IMR-90 (cell line): ENCODE measurements around the gene CACNA1G. TPM values are rescaled to one million over a fixed set of nuclear protein-coding genes. Genes with fewer than 3 reads are reported as not detected.

Experiments
- ATAC-seq: fragments of 200-7000 bp; cut with Tn5 transposase; 2 replicates; pipeline ENCODE4 v1.9.1; 2020; ENCODE audit warnings: low read depth, mild to moderate bottlenecking, moderate library complexity
- BruUV-seq: library from RNA; stranded (reverse); fragments of 400-500 nt; replicated peaks from 2 replicates; lab custom pipeline; 2021; lab: Mats Ljungman, UMichigan
- CTCF ChIA-PET: fragments of 300-600 bp; formaldehyde crosslinking; extraction: SDS; loops from one replicate; lab custom pipeline; 2021; ENCODE audit warnings: antibody characterized with exemption; lab: Yijun Ruan, JAX
- POLR2A ChIA-PET: fragments of 300-600 bp; sonication (Branson Sonifier 250); formaldehyde crosslinking; loops from one replicate; lab custom pipeline; 2022; ENCODE audit warnings: antibody characterized with exemption; ENCODE audit not compliant: unreplicated experiment; lab: Charles Lee
- DNase-seq: peaks from one replicate; pipeline ENCODE4 v3.0.0; 2013
- H2AFZ ChIP-seq: replicated peaks from 2 replicates; pipeline ENCODE3; 2013; ENCODE audit warnings: low read length, mild to moderate bottlenecking; ENCODE audit not compliant: poor library complexity
- H2AK5ac ChIP-seq: 2 replicates; pipeline ENCODE4 v1.6.1; 2013; ENCODE audit warnings: low read depth, low read length, inconsistent platforms
- H2AK9ac ChIP-seq: replicated peaks from 2 replicates; pipeline ENCODE3; 2013; ENCODE audit warnings: mild to moderate bottlenecking, low read depth, low read length, moderate library complexity; ENCODE audit not compliant: poor library complexity
- H2BK120ac ChIP-seq: 2 replicates; pipeline ENCODE4 v1.6.1; 2013; ENCODE audit warnings: low read depth, low read length, inconsistent platforms
- H2BK15ac ChIP-seq: 3 replicates; pipeline ENCODE4 v1.6.1; 2013; ENCODE audit warnings: low read depth, low read length, inconsistent platforms
- H2BK20ac ChIP-seq: 2 replicates; pipeline ENCODE4 v1.6.1; 2013; ENCODE audit warnings: low read depth, mild to moderate bottlenecking, inconsistent platforms, low read length, moderate library complexity
- H2BK5ac ChIP-seq: 2 replicates; pipeline ENCODE4 v1.6.1; 2013; ENCODE audit warnings: mild to moderate bottlenecking, low read depth, low read length, inconsistent platforms; ENCODE audit not compliant: poor library complexity, severe bottlenecking
- H3K14ac ChIP-seq: replicated peaks from 2 replicates; pipeline ENCODE4 v1.6.1; 2013; ENCODE audit warnings: low read depth, low read length, inconsistent platforms
- H3K18ac ChIP-seq: 2 replicates; pipeline ENCODE4 v1.6.1; 2013; ENCODE audit warnings: low read depth, low read length, control low read depth
- H3K23ac ChIP-seq: 2 replicates; pipeline ENCODE4 v1.6.1; 2013; ENCODE audit warnings: low read depth, low read length, inconsistent platforms
- H3K27ac ChIP-seq: 2 replicates; pipeline ENCODE4 v1.5.1; 2013; ENCODE audit warnings: mild to moderate bottlenecking, control low read depth, low read length; ENCODE audit not compliant: insufficient read depth
- H3K27me3 ChIP-seq: 2 replicates; pipeline ENCODE4 v1.6.1; 2013; ENCODE audit warnings: low read length; ENCODE audit not compliant: control insufficient read depth, insufficient read depth
- H3K36me3 ChIP-seq: 2 replicates; pipeline ENCODE4 v1.6.1; 2013; ENCODE audit warnings: low read length, mixed read lengths; ENCODE audit not compliant: control insufficient read depth, insufficient read depth
- H3K4ac ChIP-seq: 2 replicates; pipeline ENCODE4 v1.6.1; 2013; ENCODE audit warnings: low read depth, low read length, inconsistent platforms
- H3K4me1 ChIP-seq: 2 replicates; pipeline ENCODE4 v1.6.1; 2013; ENCODE audit warnings: low read length, mixed read lengths; ENCODE audit not compliant: control insufficient read depth, insufficient read depth
- H3K4me2 ChIP-seq: 2 replicates; pipeline ENCODE4 v1.6.1; 2013; ENCODE audit warnings: low read depth, mild to moderate bottlenecking, control low read depth, low read length, moderate library complexity
- H3K4me3 ChIP-seq: 2 replicates; pipeline ENCODE4 v1.5.1; 2013; ENCODE audit warnings: low read depth, mild to moderate bottlenecking, control low read depth, low read length, moderate library complexity; ENCODE audit not compliant: insufficient read depth
- H3K56ac ChIP-seq: 2 replicates; pipeline ENCODE4 v1.6.1; 2013; ENCODE audit warnings: low read length, inconsistent platforms; ENCODE audit not compliant: insufficient read depth; ENCODE audit errors: extremely low read depth
- H3K79me1 ChIP-seq, 2 experiments: 2 replicates each; pipeline ENCODE4 v1.6.1; 2013; ENCODE audit warnings: low read length in 2 of 2, inconsistent platforms in 1 of 2, low read depth in 1 of 2
- H3K9ac ChIP-seq: 2 replicates; pipeline ENCODE4 v1.6.1; 2013; ENCODE audit warnings: low read depth, low read length, control low read depth
- H3K9me1 ChIP-seq: 2 replicates; pipeline ENCODE4 v1.6.1; 2013; ENCODE audit warnings: low read length, inconsistent platforms; ENCODE audit not compliant: insufficient read depth
- H3K9me3 ChIP-seq: 2 replicates; pipeline ENCODE4 v1.6.1; 2013; ENCODE audit warnings: low read length; ENCODE audit not compliant: control insufficient read depth, insufficient read depth
- H4K20me1 ChIP-seq: 2 replicates; pipeline ENCODE4 v1.6.1; 2013; ENCODE audit warnings: low read length, inconsistent platforms; ENCODE audit not compliant: insufficient read depth
- H4K5ac ChIP-seq: 2 replicates; pipeline ENCODE4 v1.6.1; 2013; ENCODE audit warnings: mild to moderate bottlenecking, low read depth, low read length, control low read depth
- H4K8ac ChIP-seq, 2 experiments: 2 replicates each; pipeline ENCODE4 v1.6.1; 2013; ENCODE audit warnings: low read depth in 2 of 2, low read length in 2 of 2, control low read depth in 1 of 2, inconsistent platforms in 1 of 2
- H4K91ac ChIP-seq: 2 replicates; pipeline ENCODE4 v1.6.1; 2013; ENCODE audit warnings: low read depth, low read length, inconsistent platforms; ENCODE audit not compliant: insufficient read depth
- FOS ChIP-seq: fragments of 150-350 bp; IDR thresholded peaks from 2 replicates; pipeline ENCODE4 v1.6.1; 2016; ENCODE audit warnings: low read depth, low read length
- MAFK ChIP-seq: IDR thresholded peaks from 2 replicates; pipeline ENCODE4 v1.6.1; 2012; ENCODE audit warnings: low read depth, low read length, improper control_type of control experiment
- MXI1 ChIP-seq: IDR thresholded peaks from 2 replicates; pipeline ENCODE4 v1.6.1; 2012; ENCODE audit warnings: low read depth, mild to moderate bottlenecking, low read length, moderate library complexity, borderline replicate concordance
- NFE2L2 ChIP-seq: fragments of 150-350 bp; IDR thresholded peaks from 2 replicates; pipeline ENCODE4 v1.6.1; 2016; ENCODE audit warnings: low read depth, mild to moderate bottlenecking, low read length
- POLR2A ChIP-seq: IDR thresholded peaks from 2 replicates; pipeline ENCODE4 v1.6.1; 2012; ENCODE audit warnings: mild to moderate bottlenecking, low read depth, low read length
- RAD21 ChIP-seq: IDR thresholded peaks from 2 replicates; pipeline ENCODE4 v1.6.1; 2012; ENCODE audit warnings: low read length, improper control_type of control experiment
- RCOR1 ChIP-seq: IDR thresholded peaks from 2 replicates; pipeline ENCODE4 v1.6.1; 2012; ENCODE audit warnings: mild to moderate bottlenecking, low read length, improper control_type of control experiment; ENCODE audit not compliant: insufficient replicate concordance
- SMC3 ChIP-seq: fragments of 150-350 bp; IDR thresholded peaks from 2 replicates; pipeline ENCODE4 v1.6.1; 2016; ENCODE audit warnings: low read depth, mild to moderate bottlenecking, antibody characterized with exemption, low read length, moderate library complexity
- WGBS, 2 experiments: methylation state at CpG; one replicate each; pipeline versions ENCODE4 v1.1.5 to v1.1.7; 2013; ENCODE audit warnings: missing lambda C conversion rate in 2 of 2; ENCODE audit not compliant: insufficient read length in 1 of 2; ENCODE audit errors: extremely low coverage in 2 of 2; 5-methylcytosine and 5-hydroxymethylcytosine counted together
- dilution Hi-C: fragments of 300-500 bp; cut with HindIII; formaldehyde crosslinking; loops from one replicate; pipeline ENCODE4 v1.14.3; 2018; ENCODE audit warnings: low sequenced_read_pairs; ENCODE audit not compliant: unreplicated experiment
- in situ Hi-C: fragments of 300-500 bp; cut with MboI; formaldehyde crosslinking; loops from 3 replicates; pipeline ENCODE4 v1.14.3; 2019; ENCODE audit warnings: low sequenced_read_pairs, inconsistent platforms, mixed read lengths
- intact Hi-C: fragments of 100-400 bp; cut with micrococcal nuclease; formaldehyde crosslinking; loops from 2 replicates; pipeline ENCODE4 v1.10.0; 2022
- polyA plus RNA-seq, 3 experiments: library from polyadenylated mRNA; depleted of rRNA; stranded (reverse); fragments of >200 nt; gene quantifications; 2 replicates each; pipeline ENCODE4 v1.2.3, GENCODE V29; 2012; ENCODE audit warnings: low replicate concordance in 1 of 3
- total RNA-seq: library from RNA; depleted of rRNA; stranded (reverse); fragments of >200 nt; gene quantifications from 2 replicates; pipeline ENCODE4 v1.2.3, GENCODE V29; 2012
- TF ChIP-seq, protein P1 (sequence below): fragments of 150-350 bp; IDR thresholded peaks from 2 replicates; pipeline ENCODE4 v1.6.1; 2017; ENCODE audit warnings: mild to moderate bottlenecking, antibody characterized with exemption, low read length, low read depth
- TF ChIP-seq, protein P2 (sequence below): fragments of 150-350 bp; IDR thresholded peaks from 2 replicates; pipeline ENCODE4 v1.6.1; 2016; ENCODE audit warnings: low read depth, mild to moderate bottlenecking, low read length, moderate library complexity, borderline replicate concordance
- TF ChIP-seq, protein P3 (sequence below): conservative IDR thresholded peaks from 2 replicates; pipeline ENCODE4 v1.5.1; 2012; ENCODE audit warnings: mild to moderate bottlenecking, low read depth, low read length, improper control_type of control experiment

Gene CACNA1G
- total and polyA plus RNA-seq, 2 of the 4 experiments (the other 2 are of a cell fraction), result under 0.01 to 0.03 TPM

DNA sequence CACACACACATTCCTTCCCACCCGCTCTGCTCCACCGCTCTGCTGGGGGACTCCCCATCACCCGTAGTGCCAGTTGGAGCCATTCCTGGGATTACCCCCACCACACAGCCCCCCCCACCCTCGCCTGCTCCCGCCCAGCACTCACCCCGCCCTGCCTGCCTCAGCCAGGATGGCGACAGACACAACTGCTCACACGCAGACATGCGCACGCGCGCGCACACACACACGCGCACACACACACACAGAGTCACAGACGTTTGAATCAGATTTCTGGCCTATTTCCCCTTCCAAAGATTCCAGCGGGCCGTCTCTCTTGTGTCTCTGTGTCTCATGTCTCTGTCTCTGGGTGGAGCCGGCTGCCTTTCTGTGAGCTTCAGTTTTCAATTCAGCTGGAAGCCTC is 4.4 kb downstream of the CACNA1G start:
- Histone ChIP-seq H3K23ac (no peak overlapping the region), H3K9me3 (no peaks in the 10 kb centered on the region), H4K5ac (no peak overlapping the region), H3K14ac (no peak overlapping the region), H2BK20ac (no peak overlapping the region), H2BK120ac (no peak overlapping the region), H3K4me2 (peak overlapping the region; percentile 12; the same call in 1 of the 2 replicates), H3K18ac (no peak overlapping the region), H3K27me3 (peaks cover 83% of the 10 kb centered on the region), H3K4me3 (no peak overlapping the region), H2AFZ (peak overlapping the region; percentile 54), H4K91ac (no peak overlapping the region), H3K27ac (no peak overlapping the region), H2BK15ac (no peak overlapping the region), H2AK9ac (peak overlapping the region; percentile 33), H4K20me1 (peaks cover 3% of the 10 kb centered on the region; the same call in 1 of the 2 replicates), H3K4me1 (peaks cover 7% of the 10 kb centered on the region; the same call in 1 of the 2 replicates), H3K56ac (no peak overlapping the region), H4K8ac (0 out of 4 replicates have a peak overlapping the region, but pooled peaks of 1 of the 2 experiments have one; percentile 5), H3K36me3 (no peaks in the 10 kb centered on the region), H3K9ac (no peak overlapping the region), H2BK5ac (no peak overlapping the region), H2AK5ac (0 out of 2 replicates have a peak overlapping the region, but pooled peaks have one; percentile 51), H3K79me1 (no peaks in the 10 kb centered on the region), H3K9me1 (0 out of 2 replicates have a peak, but pooled peaks cover under 1% of the 10 kb centered on the region), H3K4ac (no peak overlapping the region)
- WGBS, 2 experiments, result 8% methylated on average over 5 of the region's 19 CpGs; no CpG with 5 or more reads in 1 of the 2 experiments
- ChIA-PET POLR2A (no interaction called here), CTCF (no interaction called here)
- dilution Hi-C loops (no loop called here), in situ Hi-C loops (loop anchor here (5.0 kb wide), 1 partner anchor 47 kb away; no protein-coding TSS in a partner anchor), intact Hi-C loops (no loop called here)
- ATAC-seq, result peak; percentile 31
- BruUV-seq, result no TSS peak
- peak; percentile 56 for DNase-seq
- TF ChIP-seq, protein P1, sequence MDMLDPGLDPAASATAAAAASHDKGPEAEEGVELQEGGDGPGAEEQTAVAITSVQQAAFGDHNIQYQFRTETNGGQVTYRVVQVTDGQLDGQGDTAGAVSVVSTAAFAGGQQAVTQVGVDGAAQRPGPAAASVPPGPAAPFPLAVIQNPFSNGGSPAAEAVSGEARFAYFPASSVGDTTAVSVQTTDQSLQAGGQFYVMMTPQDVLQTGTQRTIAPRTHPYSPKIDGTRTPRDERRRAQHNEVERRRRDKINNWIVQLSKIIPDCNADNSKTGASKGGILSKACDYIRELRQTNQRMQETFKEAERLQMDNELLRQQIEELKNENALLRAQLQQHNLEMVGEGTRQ, result no peak
- TF ChIP-seq RAD21, result no peak
- TF ChIP-seq, protein P2, sequence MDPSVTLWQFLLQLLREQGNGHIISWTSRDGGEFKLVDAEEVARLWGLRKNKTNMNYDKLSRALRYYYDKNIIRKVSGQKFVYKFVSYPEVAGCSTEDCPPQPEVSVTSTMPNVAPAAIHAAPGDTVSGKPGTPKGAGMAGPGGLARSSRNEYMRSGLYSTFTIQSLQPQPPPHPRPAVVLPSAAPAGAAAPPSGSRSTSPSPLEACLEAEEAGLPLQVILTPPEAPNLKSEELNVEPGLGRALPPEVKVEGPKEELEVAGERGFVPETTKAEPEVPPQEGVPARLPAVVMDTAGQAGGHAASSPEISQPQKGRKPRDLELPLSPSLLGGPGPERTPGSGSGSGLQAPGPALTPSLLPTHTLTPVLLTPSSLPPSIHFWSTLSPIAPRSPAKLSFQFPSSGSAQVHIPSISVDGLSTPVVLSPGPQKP, result no peak
- TF ChIP-seq SMC3, result no peak
- no peak for TF ChIP-seq RCOR1
- no peak for TF ChIP-seq FOS
- TF ChIP-seq POLR2A, result no peak
- TF ChIP-seq MXI1, result no peak
- no peak for TF ChIP-seq NFE2L2
- TF ChIP-seq, protein P3, sequence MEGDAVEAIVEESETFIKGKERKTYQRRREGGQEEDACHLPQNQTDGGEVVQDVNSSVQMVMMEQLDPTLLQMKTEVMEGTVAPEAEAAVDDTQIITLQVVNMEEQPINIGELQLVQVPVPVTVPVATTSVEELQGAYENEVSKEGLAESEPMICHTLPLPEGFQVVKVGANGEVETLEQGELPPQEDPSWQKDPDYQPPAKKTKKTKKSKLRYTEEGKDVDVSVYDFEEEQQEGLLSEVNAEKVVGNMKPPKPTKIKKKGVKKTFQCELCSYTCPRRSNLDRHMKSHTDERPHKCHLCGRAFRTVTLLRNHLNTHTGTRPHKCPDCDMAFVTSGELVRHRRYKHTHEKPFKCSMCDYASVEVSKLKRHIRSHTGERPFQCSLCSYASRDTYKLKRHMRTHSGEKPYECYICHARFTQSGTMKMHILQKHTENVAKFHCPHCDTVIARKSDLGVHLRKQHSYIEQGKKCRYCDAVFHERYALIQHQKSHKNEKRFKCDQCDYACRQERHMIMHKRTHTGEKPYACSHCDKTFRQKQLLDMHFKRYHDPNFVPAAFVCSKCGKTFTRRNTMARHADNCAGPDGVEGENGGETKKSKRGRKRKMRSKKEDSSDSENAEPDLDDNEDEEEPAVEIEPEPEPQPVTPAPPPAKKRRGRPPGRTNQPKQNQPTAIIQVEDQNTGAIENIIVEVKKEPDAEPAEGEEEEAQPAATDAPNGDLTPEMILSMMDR, result no peak
- no peak for TF ChIP-seq MAFK
